Activated B cell treated with CpG ODN at 0.5 μM for 24 hours (primary cell): Measurements from ENCODE around the gene LRFN5. TPM values are rescaled to one million over a fixed set of nuclear protein-coding genes. Genes with fewer than 3 reads are reported as not detected.

Source experiments
- ATAC-seq: fragments of 200-7000 bp; cut with Tn5 transposase; one replicate; pipeline ENCODE4 v1.10.0; 2021; ENCODE audit warnings: low read depth, mild to moderate bottlenecking, moderate library complexity
- CTCF ChIA-PET: fragments of 350-600 bp; sonication (Branson Sonifier 250); formaldehyde crosslinking; loops from one replicate; lab custom pipeline; 2021; ENCODE audit warnings: antibody characterized with exemption; lab: Charles Lee
- POLR2A ChIA-PET: fragments of 350-600 bp; sonication (Branson Sonifier 250); formaldehyde crosslinking; loops from one replicate; lab custom pipeline; 2021; ENCODE audit warnings: antibody characterized with exemption; lab: Charles Lee
- DNase-seq: peaks from one replicate; pipeline ENCODE4 v3.0.0; 2022
- H3K27ac Mint-ChIP-seq: one replicate; pipeline ENCODE4 v1.8.0; 2020; ENCODE audit warnings: mixed read lengths
- H3K27me3 Mint-ChIP-seq: one replicate; pipeline ENCODE4 v1.8.0; 2021; ENCODE audit warnings: mixed read lengths
- H3K36me3 Mint-ChIP-seq: one replicate; pipeline ENCODE4 v1.8.0; 2021; ENCODE audit warnings: low read depth, mixed read lengths
- H3K4me1 Mint-ChIP-seq: one replicate; pipeline ENCODE4 v1.8.0; 2021; ENCODE audit warnings: mixed read lengths
- H3K4me3 Mint-ChIP-seq: one replicate; pipeline ENCODE4 v1.8.0; 2020; ENCODE audit warnings: mild to moderate bottlenecking, mixed read lengths
- H3K9me3 Mint-ChIP-seq: one replicate; pipeline ENCODE4 v1.8.0; 2020; ENCODE audit warnings: mixed read lengths
- CTCF ChIP-seq: fragments of 200-600 bp; IDR thresholded peaks from one replicate; pipeline ENCODE4 v1.8.0; 2022; ENCODE audit warnings: antibody characterized with exemption, mild to moderate bottlenecking
- intact Hi-C: fragments of 100-400 bp; cut with micrococcal nuclease; formaldehyde crosslinking; loops from one replicate; pipeline ENCODE4 v1.15.1; 2024
- total RNA-seq: library from RNA; stranded (reverse); gene quantifications from 2 replicates; pipeline ENCODE4 v1.2.3, GENCODE V29; 2022

LRFN5 gene
- total RNA-seq, 1 donor from 2014 or later, result 0.11 TPM

- no peak overlapping the region for H3K4me3 Mint-ChIP-seq
- CTCF ChIA-PET, result no interaction called here
- intact Hi-C loops, result no loop called here
These were observed 259.2 kb downstream of the LRFN5 start for GRCh38 chr14:41865894-41866293.

GRCh38 chr14:41868396-41868795 lies 261.7 kb downstream of the LRFN5 start:
- peaks cover 4% of the 10 kb centered on the region for H3K9me3 Mint-ChIP-seq

More at GRCh38 chr14:41865894-41866293, 259.2 kb downstream of the LRFN5 start:
- ATAC-seq (no peak), DNase-seq (no peak)
- Mint-ChIP-seq H3K9me3 (peaks cover 10% of the 10 kb centered on the region), H3K27me3 (no peaks in the 10 kb centered on the region), H3K27ac (no peak overlapping the region), H3K36me3 (no peaks in the 10 kb centered on the region), H3K4me1 (no peaks in the 10 kb centered on the region)
- no peak for TF ChIP-seq CTCF
- POLR2A ChIA-PET, result no interaction called here

GRCh38 chr14:41872931-41873685 lies 266.4 kb downstream of the LRFN5 start:
- ATAC-seq (no peak), DNase-seq (no peak)
- Mint-ChIP-seq H3K27ac (no peak overlapping the region), H3K9me3 (peaks cover 4% of the 10 kb centered on the region), H3K36me3 (no peaks in the 10 kb centered on the region), H3K4me3 (no peak overlapping the region), H3K27me3 (no peaks in the 10 kb centered on the region), H3K4me1 (no peaks in the 10 kb centered on the region)
- POLR2A ChIA-PET, result no interaction called here
- intact Hi-C loops, result no loop called here
- CTCF ChIA-PET, result no interaction called here
- no peak for TF ChIP-seq CTCF

More at GRCh38 chr14:41868396-41868795, 261.7 kb downstream of the LRFN5 start:
- POLR2A ChIA-PET, result no interaction called here
- no peak overlapping the region for H3K27ac Mint-ChIP-seq
- no peak for ATAC-seq
- TF ChIP-seq CTCF, result no peak
- no peak overlapping the region for H3K4me3 Mint-ChIP-seq
- intact Hi-C loops, result no loop called here
- CTCF ChIA-PET, result no interaction called here
- H3K27me3 Mint-ChIP-seq, result no peaks in the 10 kb centered on the region
- H3K4me1 Mint-ChIP-seq, result no peaks in the 10 kb centered on the region
- no peak for DNase-seq
- no peaks in the 10 kb centered on the region for H3K36me3 Mint-ChIP-seq

GRCh38 chr14:41873686-41874317 lies 267.1 kb downstream of the LRFN5 start:
- H3K36me3 Mint-ChIP-seq, result no peaks in the 10 kb centered on the region

More at GRCh38 chr14:41873686-41874317, 267.1 kb downstream of the LRFN5 start:
- Mint-ChIP-seq H3K9me3 (peaks cover 4% of the 10 kb centered on the region), H3K27ac (no peak overlapping the region), H3K4me3 (no peak overlapping the region), H3K4me1 (no peaks in the 10 kb centered on the region), H3K27me3 (no peaks in the 10 kb centered on the region)
- no peak for ATAC-seq
- CTCF ChIA-PET, result no interaction called here
- no peak for TF ChIP-seq CTCF
- POLR2A ChIA-PET, result no interaction called here
- DNase-seq, result no peak
- intact Hi-C loops, result no loop called here
